Urothelium cell line (cell line): Measurements from ENCODE around the gene ACOXL.
A peak's percentile ranks its signal among the peaks of the same experiment; 100 is the strongest.

Source experiments
- DNase-seq: peaks from one replicate; pipeline ENCODE4 v3.0.0; 2011; ENCODE audit warnings: low spot score, mixed read lengths
- FAIRE-seq: peaks from 2 replicates; lab custom pipeline; 2011; peaks lifted over from hg19 to GRCh38; lab: Jason Lieb, UNC

Gene ACOXL

DNA sequence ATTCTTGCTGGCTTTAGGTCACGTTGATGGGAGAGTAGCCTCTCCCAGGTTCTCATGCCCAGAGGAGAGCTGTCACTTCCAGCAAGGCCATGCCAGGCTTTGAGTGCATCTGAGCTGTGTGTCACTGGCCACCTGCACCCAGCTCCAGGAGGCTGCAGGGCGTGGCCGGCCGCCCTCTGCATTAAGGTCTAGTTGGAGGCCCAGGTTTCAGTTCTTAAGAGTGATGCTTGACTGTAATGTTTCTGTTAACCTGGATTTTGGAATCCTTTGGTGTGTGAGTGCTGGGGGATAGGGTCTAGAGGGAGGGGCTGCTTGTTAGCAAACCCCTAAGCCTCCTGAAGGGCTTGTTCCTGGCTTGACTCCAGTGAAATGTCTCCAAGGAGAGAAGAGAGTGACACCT, 140.1 kb downstream of the ACOXL start:
- no peak for FAIRE-seq
- no peak for DNase-seq

GRCh38 chr2:110873056-110873502, 140.7 kb downstream of the ACOXL start:
- DNase-seq (no peak), FAIRE-seq (no peak)

DNA sequence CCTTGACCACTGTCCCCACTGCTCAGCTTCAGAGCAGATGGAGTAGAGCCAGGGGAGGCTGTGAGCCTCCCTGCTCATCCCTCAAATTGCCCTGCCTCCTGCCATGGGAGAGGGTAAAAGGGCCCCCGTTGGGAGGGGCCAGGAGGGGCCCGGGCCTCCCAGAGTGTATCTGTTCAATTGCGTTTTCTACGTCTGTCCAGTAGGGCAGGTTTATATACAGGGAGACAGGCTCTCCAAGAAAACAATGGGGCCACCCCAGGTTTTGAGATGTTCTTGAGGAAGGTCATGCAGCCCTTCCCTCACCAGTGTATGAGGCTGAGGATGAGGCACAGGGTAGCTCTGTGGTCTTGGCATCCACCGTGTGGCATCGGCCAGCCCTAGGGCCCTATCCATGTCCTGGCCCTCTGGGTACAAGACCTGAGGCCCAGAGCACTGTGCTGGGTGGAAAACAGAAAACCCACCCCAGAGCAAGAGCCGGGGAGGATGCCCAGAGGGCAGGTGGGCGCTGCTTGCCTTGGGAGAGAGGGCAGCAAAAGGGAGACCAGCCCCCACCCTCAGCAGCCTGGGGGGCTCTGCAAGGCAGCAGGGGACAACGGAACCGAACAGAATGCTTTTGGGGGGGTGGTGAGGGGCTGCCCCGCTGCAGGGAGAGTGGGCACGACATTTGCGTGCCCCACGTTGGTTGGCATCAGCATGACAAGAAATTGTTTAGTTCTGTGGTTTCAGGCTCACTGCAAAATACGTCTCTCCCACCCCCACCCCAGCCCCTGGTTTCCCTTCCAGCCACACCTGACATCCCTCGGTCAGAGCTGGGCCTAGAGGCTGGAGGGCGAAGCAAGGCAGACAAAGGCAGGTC, 141.5 kb downstream of the ACOXL start:
- FAIRE-seq (no peak), DNase-seq (no peak)

DNA sequence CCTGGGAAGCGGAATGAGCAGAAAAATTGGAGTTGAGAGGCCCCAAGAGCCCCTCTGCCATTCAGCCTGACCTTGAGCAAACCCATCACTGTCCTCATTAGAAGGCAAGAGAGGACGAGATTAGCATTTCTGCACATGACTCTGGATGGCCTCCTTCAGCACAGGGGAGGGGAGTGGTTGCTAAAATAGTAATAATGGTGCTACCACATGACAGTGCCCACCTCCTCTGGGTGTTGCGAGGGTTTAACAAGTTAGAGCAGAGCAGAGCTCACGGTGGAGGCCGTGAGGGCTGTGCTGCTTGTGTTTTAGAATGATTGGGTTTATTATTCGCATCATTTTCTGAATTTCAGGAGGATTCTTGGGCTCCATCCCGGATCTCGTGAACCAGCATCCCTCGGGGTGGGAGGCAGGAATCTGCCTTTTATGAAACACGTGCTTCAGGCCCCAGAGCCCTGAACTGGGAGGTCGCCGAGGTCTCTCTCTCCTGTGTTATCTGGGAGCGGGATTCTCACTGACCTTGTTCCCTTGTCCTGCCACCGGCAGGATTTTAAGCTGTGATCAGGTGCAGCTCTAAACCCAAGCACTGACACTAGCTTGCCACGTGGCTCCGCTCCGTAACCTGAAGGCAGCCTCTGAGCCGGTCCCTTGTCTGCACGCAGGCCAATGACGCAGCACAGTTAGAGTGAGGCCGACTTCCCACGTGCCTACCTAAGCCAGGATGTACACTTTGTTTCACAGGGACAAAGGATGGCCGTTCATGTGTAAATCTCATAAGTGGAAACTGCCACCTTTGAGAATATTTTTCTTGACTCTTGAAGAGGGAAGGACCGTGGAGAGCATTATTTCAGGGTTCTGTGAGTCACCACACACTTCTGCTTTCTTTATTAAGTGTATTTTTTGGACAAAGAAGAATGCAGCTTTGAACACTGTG, 142.3 kb downstream of the ACOXL start:
- DNase-seq (no peak), FAIRE-seq (no peak)

GRCh38 chr2:110875384-110875725, 143.0 kb downstream of the ACOXL start:
- no peak for DNase-seq
- FAIRE-seq = no peak

GRCh38 chr2:110876167-110876999, 144.0 kb downstream of the ACOXL start:
- FAIRE-seq (no peak), DNase-seq (no peak)

- DNase-seq = no peak
- no peak for FAIRE-seq
These were observed 144.9 kb downstream of the ACOXL start for GRCh38 chr2:110877031-110877827.

DNA sequence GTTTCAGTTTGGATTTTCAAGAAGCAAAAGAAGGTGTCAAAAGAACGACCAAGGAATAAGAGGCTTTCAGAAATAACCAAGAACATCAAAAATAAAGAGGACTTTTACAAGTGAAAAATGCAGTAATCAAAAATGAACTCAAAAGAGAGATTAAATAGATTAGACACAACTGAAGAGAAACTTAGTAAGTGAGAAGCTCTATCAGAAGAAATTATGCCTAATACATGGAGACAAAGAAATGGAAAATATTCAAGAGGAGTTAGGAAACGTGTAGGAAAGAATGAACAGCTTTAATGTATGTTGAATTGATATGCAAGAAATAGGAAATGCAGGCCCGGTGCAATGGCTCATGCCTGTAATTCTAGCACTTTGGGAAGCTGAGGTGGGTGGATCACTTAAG, 145.8 kb downstream of the ACOXL start:
- no peak for FAIRE-seq
- no peak for DNase-seq

GRCh38 chr2:110881908-110882307, 149.5 kb downstream of the ACOXL start:
- FAIRE-seq (peak; percentile 13), DNase-seq (no peak)

DNA sequence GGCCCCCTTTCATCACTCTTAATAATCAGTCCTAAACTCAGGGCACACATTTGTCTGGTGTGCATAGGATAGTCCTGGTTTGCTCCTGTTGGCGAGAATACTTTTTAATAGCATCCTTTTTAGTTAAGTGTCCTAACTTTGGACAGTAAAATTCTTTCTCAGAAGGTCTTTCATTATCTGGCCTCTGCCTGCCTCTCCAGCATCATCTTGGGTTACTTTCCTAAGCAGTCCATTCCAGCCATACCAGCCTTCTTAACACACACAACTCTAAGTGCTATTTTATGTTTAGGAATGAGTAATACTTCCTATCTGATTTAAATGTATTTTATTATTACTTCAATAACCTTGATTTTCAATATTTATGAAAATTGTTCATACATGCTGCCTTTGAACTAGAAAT, 151.0 kb downstream of the ACOXL start:
- FAIRE-seq = no peak
- DNase-seq = no peak

- DNase-seq = no peak
- FAIRE-seq = no peak
These were observed 152.9 kb downstream of the ACOXL start for GRCh38 chr2:110885256-110885655.

DNA sequence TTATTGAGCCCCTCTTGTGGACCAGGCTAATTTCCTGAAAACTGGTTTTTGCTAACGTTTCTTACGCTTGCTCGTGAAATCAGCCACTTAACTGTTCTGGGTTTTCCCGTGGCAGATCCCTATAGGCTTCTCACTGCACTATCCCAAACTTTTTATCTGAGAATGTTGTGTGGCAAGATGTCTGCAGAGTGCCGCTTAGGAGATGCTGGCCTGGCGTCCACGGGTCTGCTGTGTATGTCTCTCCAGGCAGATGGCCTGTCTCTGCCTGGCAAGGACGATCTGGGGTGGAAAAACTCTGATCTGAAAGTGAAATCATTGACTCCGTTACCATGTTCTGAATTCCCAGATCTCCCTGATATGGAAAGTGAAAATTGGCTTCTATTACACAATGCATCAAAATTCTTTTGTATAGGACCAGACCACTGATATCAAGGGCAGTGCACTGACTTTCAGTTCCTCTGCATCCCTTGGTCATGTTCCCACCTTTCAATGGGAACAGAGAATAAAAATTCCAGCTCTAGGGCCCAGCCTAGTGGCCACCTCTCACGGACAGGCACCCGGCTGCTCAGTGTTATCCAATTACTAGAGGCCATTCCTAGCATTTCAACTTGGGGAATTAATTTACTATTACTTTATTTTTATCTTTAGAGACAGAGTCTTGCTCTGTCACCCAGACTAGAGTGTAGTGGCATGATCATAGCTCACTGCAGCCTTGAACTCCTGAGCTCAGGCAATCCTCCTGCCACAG, 154.6 kb downstream of the ACOXL start:
- no peak for FAIRE-seq
- no peak for DNase-seq

DNA sequence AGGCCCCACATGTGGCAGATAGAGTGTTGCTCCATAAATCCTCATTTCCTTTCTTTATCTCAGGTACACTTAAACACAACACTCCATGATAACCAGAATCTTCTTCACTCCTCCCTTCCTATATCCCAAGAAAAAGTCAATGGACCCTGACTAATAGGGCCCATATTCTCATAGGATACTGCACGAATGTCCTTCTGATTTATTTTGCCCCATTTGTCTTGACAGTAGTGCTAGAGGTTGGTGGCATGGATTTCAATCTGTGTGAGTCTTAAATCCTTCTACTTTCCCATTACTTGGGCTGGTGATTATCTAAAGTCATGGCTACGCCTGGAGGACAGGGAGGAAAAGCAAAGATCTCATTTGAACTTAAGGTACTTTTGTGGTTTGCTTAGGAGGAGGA, 156.0 kb downstream of the ACOXL start:
- no peak for DNase-seq
- FAIRE-seq = no peak

DNA sequence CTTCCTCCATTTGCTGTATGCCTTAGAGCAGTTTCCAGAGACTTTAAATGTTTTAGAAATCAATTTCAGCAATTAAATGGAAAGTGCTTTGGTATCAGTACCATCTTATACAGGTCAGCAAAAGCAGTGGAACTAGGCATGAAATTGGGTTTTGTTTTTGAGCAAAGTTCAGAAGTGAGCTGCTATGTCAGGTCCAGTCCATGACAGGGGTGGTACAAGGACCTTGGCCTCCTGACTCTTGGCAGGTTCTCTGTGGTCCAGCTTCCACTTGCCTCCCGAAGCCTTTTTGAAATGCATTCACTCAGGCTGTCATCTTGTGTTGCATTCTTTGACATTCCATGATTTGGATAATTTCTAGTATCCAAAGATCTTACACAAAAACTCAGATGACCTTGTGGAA, 159.3 kb downstream of the ACOXL start:
- FAIRE-seq (no peak), DNase-seq (no peak)

- no peak for FAIRE-seq
- DNase-seq = no peak
These were observed 163.9 kb downstream of the ACOXL start for GRCh38 chr2:110896226-110896625.

- FAIRE-seq = no peak
- DNase-seq = no peak
These were observed 165.6 kb downstream of the ACOXL start for GRCh38 chr2:110897966-110898365.

DNA sequence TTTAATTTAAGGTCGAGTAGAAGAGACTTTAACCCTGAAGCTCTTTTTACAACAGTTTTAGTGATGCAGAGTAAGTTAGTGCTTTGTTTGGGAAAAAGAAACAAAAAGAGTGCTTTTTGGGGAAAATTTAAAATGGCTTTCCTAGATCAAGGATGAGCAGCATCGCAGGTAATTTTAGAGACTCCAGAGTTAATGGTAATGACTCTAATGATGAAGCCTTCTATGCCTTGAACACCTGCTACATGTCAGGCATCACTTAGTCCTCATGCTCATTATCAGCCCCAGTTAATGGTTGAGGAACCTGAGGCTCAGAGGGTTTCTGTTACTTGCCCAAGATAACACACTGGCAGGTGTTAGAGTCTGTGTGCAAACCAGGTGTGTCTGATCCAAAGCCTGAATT, 167.8 kb downstream of the ACOXL start:
- FAIRE-seq = no peak
- no peak for DNase-seq

- FAIRE-seq (no peak), DNase-seq (no peak)
These were observed 171.2 kb downstream of the ACOXL start for GRCh38 chr2:110903548-110903947.

DNA sequence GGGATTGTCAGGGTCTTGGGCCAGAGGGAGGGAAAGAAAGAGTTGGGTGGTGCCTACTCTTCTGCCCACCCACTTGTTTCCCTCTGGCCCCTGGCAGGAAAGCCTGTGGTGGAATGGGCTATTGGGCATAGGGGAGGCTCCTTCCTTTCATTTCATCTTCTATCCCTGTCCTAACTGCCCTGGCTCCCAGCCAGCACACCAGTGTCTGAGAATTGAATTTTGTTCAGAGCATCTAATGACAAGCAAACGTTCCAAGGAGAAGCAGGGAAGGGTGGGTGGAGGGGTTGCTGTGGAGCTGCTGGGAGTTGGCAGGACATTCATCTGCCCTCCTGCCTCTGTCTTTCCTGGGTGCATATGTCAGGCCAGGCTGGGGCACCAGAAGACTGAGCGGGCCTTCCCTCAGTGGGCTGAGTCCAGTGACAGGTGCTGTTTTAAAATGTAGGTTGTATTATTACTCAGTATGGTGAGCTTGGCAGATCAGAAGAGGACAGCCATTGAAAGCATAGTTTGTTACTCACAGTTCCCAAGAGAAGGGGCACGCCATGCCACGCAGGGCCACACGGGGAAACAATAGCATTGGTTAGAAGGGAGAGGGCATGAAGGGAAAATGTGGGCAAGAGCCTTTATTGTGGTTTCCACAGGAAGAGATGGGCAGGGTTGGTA, 171.9 kb downstream of the ACOXL start:
- DNase-seq (no peak), FAIRE-seq (no peak)
